ENCODE data around the gene CERK.

DNA sequence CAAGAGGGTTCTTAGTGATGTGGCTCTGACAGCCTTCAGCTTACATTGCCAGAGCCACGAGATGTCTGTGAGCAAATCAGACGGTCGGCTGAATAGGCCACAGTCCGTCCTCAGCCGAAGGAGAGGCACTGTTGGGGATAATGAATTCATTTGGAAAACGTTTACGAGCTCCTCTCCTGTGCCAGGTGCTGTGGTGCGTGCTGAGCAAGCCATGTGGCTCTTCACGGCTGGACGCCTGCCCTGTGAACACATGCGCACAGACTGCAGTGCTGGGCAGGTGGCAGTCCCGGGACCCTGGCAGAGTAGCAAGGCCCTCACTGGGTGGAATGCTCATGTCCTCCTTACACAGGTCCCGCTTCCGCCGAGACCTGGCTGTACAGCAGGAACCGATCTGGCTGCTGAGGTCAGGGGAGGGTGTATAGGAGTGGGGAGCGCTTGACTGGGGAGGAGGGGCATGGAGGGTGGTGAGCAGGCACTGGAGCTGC is 31.2 kb upstream of the CERK start:
- TF ChIP-seq, protein P1, sequence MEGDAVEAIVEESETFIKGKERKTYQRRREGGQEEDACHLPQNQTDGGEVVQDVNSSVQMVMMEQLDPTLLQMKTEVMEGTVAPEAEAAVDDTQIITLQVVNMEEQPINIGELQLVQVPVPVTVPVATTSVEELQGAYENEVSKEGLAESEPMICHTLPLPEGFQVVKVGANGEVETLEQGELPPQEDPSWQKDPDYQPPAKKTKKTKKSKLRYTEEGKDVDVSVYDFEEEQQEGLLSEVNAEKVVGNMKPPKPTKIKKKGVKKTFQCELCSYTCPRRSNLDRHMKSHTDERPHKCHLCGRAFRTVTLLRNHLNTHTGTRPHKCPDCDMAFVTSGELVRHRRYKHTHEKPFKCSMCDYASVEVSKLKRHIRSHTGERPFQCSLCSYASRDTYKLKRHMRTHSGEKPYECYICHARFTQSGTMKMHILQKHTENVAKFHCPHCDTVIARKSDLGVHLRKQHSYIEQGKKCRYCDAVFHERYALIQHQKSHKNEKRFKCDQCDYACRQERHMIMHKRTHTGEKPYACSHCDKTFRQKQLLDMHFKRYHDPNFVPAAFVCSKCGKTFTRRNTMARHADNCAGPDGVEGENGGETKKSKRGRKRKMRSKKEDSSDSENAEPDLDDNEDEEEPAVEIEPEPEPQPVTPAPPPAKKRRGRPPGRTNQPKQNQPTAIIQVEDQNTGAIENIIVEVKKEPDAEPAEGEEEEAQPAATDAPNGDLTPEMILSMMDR (IDR thresholded peaks at IDR 0.05; ENCODE audit: low read depth, low read length), result no peak
- TF ChIP-seq EZH2phosphoT487 (IDR thresholded peaks at IDR 0.05; ENCODE audit: low read depth), result no peak

All from OCI-LY3 (cell line).